Activated CD4-positive, alpha-beta T cell treated with anti-CD3 and anti-CD28 coated beads for 36 hours (primary cell): ENCODE measurements around the gene VWA5B2. TPM values are rescaled to one million over a fixed set of nuclear protein-coding genes. Genes with fewer than 3 reads are reported as not detected.

ENCODE experiments used
- ATAC-seq: fragments of 200-7000 bp; cut with Tn5 transposase; one replicate; pipeline ENCODE4 v1.10.0; 2021; ENCODE audit warnings: mild to moderate bottlenecking, moderate library complexity
- CTCF ChIA-PET: fragments of 350-600 bp; sonication (Branson Sonifier 250); formaldehyde crosslinking; loops from one replicate; lab custom pipeline; 2021; ENCODE audit warnings: antibody characterized with exemption; lab: Charles Lee
- POLR2A ChIA-PET: fragments of 350-600 bp; sonication (Branson Sonifier 250); formaldehyde crosslinking; loops from one replicate; lab custom pipeline; 2021; ENCODE audit warnings: antibody characterized with exemption, inconsistent platforms; lab: Charles Lee
- DNase-seq: peaks from one replicate; pipeline ENCODE4 v3.0.0-alpha.2; 2020
- H3K27ac Mint-ChIP-seq: one replicate; pipeline ENCODE4 v1.8.0; 2021; ENCODE audit warnings: mixed read lengths
- H3K27me3 Mint-ChIP-seq: one replicate; pipeline ENCODE4 v1.8.0; 2021; ENCODE audit warnings: mixed read lengths
- H3K36me3 Mint-ChIP-seq: one replicate; pipeline ENCODE4 v1.8.0; 2021; ENCODE audit warnings: low read depth, mixed read lengths
- H3K4me1 Mint-ChIP-seq: one replicate; pipeline ENCODE4 v1.8.0; 2021; ENCODE audit warnings: mixed read lengths
- H3K4me3 Mint-ChIP-seq: one replicate; pipeline ENCODE4 v1.8.0; 2021; ENCODE audit warnings: mild to moderate bottlenecking, moderate library complexity, mixed read lengths
- H3K9me3 Mint-ChIP-seq: one replicate; pipeline ENCODE4 v1.8.0; 2021; ENCODE audit warnings: low read depth, mixed read lengths
- intact Hi-C, 2 experiments: fragments of 100-400 bp; cut with DNase I in 1 of 2; cut with micrococcal nuclease in 1 of 2; formaldehyde crosslinking; loops; one replicate each; pipeline versions ENCODE4 v1.14.2 to v1.15.1; 2022 to 2024; cut with DNase I, micrococcal nuclease
- total RNA-seq, 2 experiments: library from RNA; stranded (reverse); gene quantifications; one replicate each; pipeline ENCODE4 v1.2.3, GENCODE V29; 2021

VWA5B2 gene
- total RNA-seq, 2 experiments from 2014 or later, result not detected

GRCh38 chr3:184189421-184189820 lies 40.0 kb upstream of the VWA5B2 start:
- Mint-ChIP-seq H3K27ac (no peak overlapping the region), H3K27me3 (no peaks in the 10 kb centered on the region), H3K36me3 (peaks cover 48% of the 10 kb centered on the region), H3K4me3 (no peak overlapping the region), H3K4me1 (peaks cover 32% of the 10 kb centered on the region), H3K9me3 (no peaks in the 10 kb centered on the region)
- intact Hi-C loops, result loop anchor here in 1 of 2 experiments (5.0 to 10.0 kb wide), 2 partner anchors 495 to 1398 kb away; partner anchors contain the start of genes SENP2 and YEATS2
- ATAC-seq, result no peak
- no peak for DNase-seq
- POLR2A ChIA-PET, result no interaction called here
- CTCF ChIA-PET, result no interaction called here

- H3K4me1 Mint-ChIP-seq, result peaks cover 14% of the 10 kb centered on the region
- POLR2A ChIA-PET, result no interaction called here
- ATAC-seq (no peak), DNase-seq (no peak)
- intact Hi-C loops, result no loop called here
- H3K27me3 Mint-ChIP-seq, result no peaks in the 10 kb centered on the region
- no peaks in the 10 kb centered on the region for H3K9me3 Mint-ChIP-seq
- H3K27ac Mint-ChIP-seq, result no peak overlapping the region
- H3K4me3 Mint-ChIP-seq, result no peak overlapping the region
- H3K36me3 Mint-ChIP-seq, result peaks cover 33% of the 10 kb centered on the region
- CTCF ChIA-PET, result no interaction called here
These were observed 36.5 kb upstream of the VWA5B2 start for GRCh38 chr3:184192889-184193288.

GRCh38 chr3:184193991-184194539 lies 35.3 kb upstream of the VWA5B2 start:
- no peak for ATAC-seq

GRCh38 chr3:184196536-184196935 lies 32.8 kb upstream of the VWA5B2 start:
- H3K27ac Mint-ChIP-seq, result no peak overlapping the region
- DNase-seq (no peak), ATAC-seq (no peak)
- ChIA-PET POLR2A (interaction anchor here (1.9 kb wide), 1 partner anchor 10 kb away, joined by 4 read pairs; no protein-coding TSS in a partner anchor), CTCF (no interaction called here)
- no peaks in the 10 kb centered on the region for H3K4me1 Mint-ChIP-seq
- intact Hi-C loops, result loop anchor here in 1 of 2 experiments (1.0 kb wide), 1 partner anchor 8 kb away; no protein-coding TSS in a partner anchor
- H3K9me3 Mint-ChIP-seq, result no peaks in the 10 kb centered on the region
- H3K36me3 Mint-ChIP-seq, result peaks cover 15% of the 10 kb centered on the region
- no peaks in the 10 kb centered on the region for H3K27me3 Mint-ChIP-seq
- no peak overlapping the region for H3K4me3 Mint-ChIP-seq

More at GRCh38 chr3:184193991-184194539, 35.3 kb upstream of the VWA5B2 start:
- H3K36me3 Mint-ChIP-seq, result peaks cover 28% of the 10 kb centered on the region
- ChIA-PET CTCF (interaction anchor here (1.3 kb wide), 1 partner anchor 33 kb away, joined by 5 read pairs; no protein-coding TSS in a partner anchor), POLR2A (interaction anchor here (0.6 kb wide), 1 partner anchor 221 kb away, joined by 3 read pairs; no protein-coding TSS in a partner anchor)
- no peak overlapping the region for H3K4me3 Mint-ChIP-seq
- no peaks in the 10 kb centered on the region for H3K27me3 Mint-ChIP-seq
- intact Hi-C loops, result no loop called here
- H3K27ac Mint-ChIP-seq, result no peak overlapping the region
- DNase-seq, result no peak
- peaks cover 5% of the 10 kb centered on the region for H3K4me1 Mint-ChIP-seq
- H3K9me3 Mint-ChIP-seq, result no peaks in the 10 kb centered on the region

GRCh38 chr3:184198509-184198908 lies 30.9 kb upstream of the VWA5B2 start:
- Mint-ChIP-seq H3K36me3 (peaks cover 3% of the 10 kb centered on the region), H3K4me3 (no peak overlapping the region), H3K27ac (no peak overlapping the region), H3K27me3 (no peaks in the 10 kb centered on the region), H3K9me3 (no peaks in the 10 kb centered on the region), H3K4me1 (no peaks in the 10 kb centered on the region)
- intact Hi-C loops, result no loop called here
- ATAC-seq (no peak), DNase-seq (no peak)
- POLR2A ChIA-PET, result no interaction called here
- CTCF ChIA-PET, result interaction anchor here (1.2 to 1.5 kb wide), 2 partner anchors 29 kb away, joined by 5 to 7 read pairs; no protein-coding TSS in a partner anchor

- POLR2A ChIA-PET, result no interaction called here
- H3K36me3 Mint-ChIP-seq, result no peaks in the 10 kb centered on the region
- no peak overlapping the region for H3K27ac Mint-ChIP-seq
- no peaks in the 10 kb centered on the region for H3K4me1 Mint-ChIP-seq
- intact Hi-C loops, result no loop called here
- no peak for DNase-seq
- no peak for ATAC-seq
- no peaks in the 10 kb centered on the region for H3K9me3 Mint-ChIP-seq
- peaks cover 3% of the 10 kb centered on the region for H3K27me3 Mint-ChIP-seq
- CTCF ChIA-PET, result no interaction called here
- no peak overlapping the region for H3K4me3 Mint-ChIP-seq
These were observed 28.6 kb upstream of the VWA5B2 start for GRCh38 chr3:184200825-184201224.

- ChIA-PET CTCF (interaction anchor here (0.6 to 1.3 kb wide), 2 partner anchors 24 to 46 kb away, joined by 3 to 4 read pairs; partner anchors contain the start of gene EEF1AKMT4), POLR2A (no interaction called here)
- ATAC-seq (no peak), DNase-seq (no peak)
- no peaks in the 10 kb centered on the region for H3K36me3 Mint-ChIP-seq
- H3K9me3 Mint-ChIP-seq, result no peaks in the 10 kb centered on the region
- intact Hi-C loops, result no loop called here
- H3K4me1 Mint-ChIP-seq, result no peaks in the 10 kb centered on the region
- H3K27ac Mint-ChIP-seq, result no peak overlapping the region
- no peak overlapping the region for H3K4me3 Mint-ChIP-seq
- peaks cover 15% of the 10 kb centered on the region for H3K27me3 Mint-ChIP-seq
These were observed 25.9 kb upstream of the VWA5B2 start for GRCh38 chr3:184203526-184203925.

- DNase-seq, result no peak
- Mint-ChIP-seq H3K4me1 (no peaks in the 10 kb centered on the region), H3K27ac (no peak overlapping the region), H3K27me3 (peaks cover 15% of the 10 kb centered on the region), H3K36me3 (no peaks in the 10 kb centered on the region), H3K9me3 (no peaks in the 10 kb centered on the region), H3K4me3 (no peak overlapping the region)
- ATAC-seq, result no peak
- POLR2A ChIA-PET, result no interaction called here
- CTCF ChIA-PET, result interaction anchor here (0.8 to 2.6 kb wide), 4 partner anchors 18 to 664 kb away, joined by 3 to 14 read pairs (median 4); no protein-coding TSS in a partner anchor
- intact Hi-C loops, result no loop called here
These were observed 20.1 kb upstream of the VWA5B2 start for GRCh38 chr3:184209146-184209923.

GRCh38 chr3:184211297-184211696 lies 18.1 kb upstream of the VWA5B2 start:
- ATAC-seq (no peak), DNase-seq (no peak)
- ChIA-PET CTCF (interaction anchor here (2.6 kb wide), 1 partner anchor 16 kb away, joined by 14 read pairs; no protein-coding TSS in a partner anchor), POLR2A (no interaction called here)
- H3K27ac Mint-ChIP-seq, result no peak overlapping the region
- no peaks in the 10 kb centered on the region for H3K9me3 Mint-ChIP-seq
- no peaks in the 10 kb centered on the region for H3K36me3 Mint-ChIP-seq
- no peaks in the 10 kb centered on the region for H3K4me1 Mint-ChIP-seq
- H3K4me3 Mint-ChIP-seq, result no peak overlapping the region
- intact Hi-C loops, result no loop called here
- peaks cover 14% of the 10 kb centered on the region for H3K27me3 Mint-ChIP-seq

- Mint-ChIP-seq H3K9me3 (no peaks in the 10 kb centered on the region), H3K36me3 (no peaks in the 10 kb centered on the region), H3K27me3 (peaks cover 10% of the 10 kb centered on the region), H3K4me1 (no peaks in the 10 kb centered on the region), H3K27ac (no peak overlapping the region), H3K4me3 (no peak overlapping the region)
- CTCF ChIA-PET, result interaction anchor here (2.6 kb wide), 1 partner anchor 16 kb away, joined by 14 read pairs; no protein-coding TSS in a partner anchor
- intact Hi-C loops, result no loop called here
- POLR2A ChIA-PET, result no interaction called here
- no peak for DNase-seq
- ATAC-seq, result no peak
These were observed 17.7 kb upstream of the VWA5B2 start for GRCh38 chr3:184211718-184212117.

- Mint-ChIP-seq H3K4me1 (no peaks in the 10 kb centered on the region), H3K4me3 (no peak overlapping the region), H3K9me3 (no peaks in the 10 kb centered on the region), H3K27ac (no peak overlapping the region), H3K27me3 (peaks cover 10% of the 10 kb centered on the region), H3K36me3 (no peaks in the 10 kb centered on the region)
- no peak for DNase-seq
- CTCF ChIA-PET, result interaction anchor here (1.8 kb wide), 1 partner anchor 9 kb away, joined by 6 read pairs; no protein-coding TSS in a partner anchor
- intact Hi-C loops, result no loop called here
- ATAC-seq, result no peak
- POLR2A ChIA-PET, result no interaction called here
These were observed 10.6 kb upstream of the VWA5B2 start for GRCh38 chr3:184218814-184219213.
